ENCODE data around the gene RAX2.

The RAX2 gene

DNA sequence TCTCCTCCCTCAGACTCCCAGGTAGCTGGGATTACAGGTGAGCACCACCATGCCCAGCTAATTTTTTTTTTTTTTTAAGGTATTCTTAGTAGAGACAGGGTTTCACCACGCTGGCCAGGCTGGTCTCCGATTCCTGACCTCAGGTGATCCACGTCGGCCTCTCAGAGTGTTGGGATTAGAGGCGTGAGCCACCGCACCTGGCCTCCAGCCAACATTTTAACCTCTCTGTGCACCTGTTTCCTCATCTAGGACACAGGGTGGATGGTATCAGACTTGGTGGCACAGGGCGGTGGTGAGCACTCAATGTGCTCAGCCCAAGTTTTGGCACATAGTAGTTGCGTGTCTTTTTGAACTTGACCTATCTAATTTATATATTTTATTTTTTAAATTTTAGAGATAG lies 23.1 kb downstream of the RAX2 start:
- no peaks in the 10 kb centered on the region for H3K36me3 ChIP-seq (ENCODE audit: insufficient read depth)
- no peak overlapping the region for H3K27ac ChIP-seq
- H4K20me1 ChIP-seq (ENCODE audit: insufficient read depth): no peaks in the 10 kb centered on the region
- TF ChIP-seq, protein P1, sequence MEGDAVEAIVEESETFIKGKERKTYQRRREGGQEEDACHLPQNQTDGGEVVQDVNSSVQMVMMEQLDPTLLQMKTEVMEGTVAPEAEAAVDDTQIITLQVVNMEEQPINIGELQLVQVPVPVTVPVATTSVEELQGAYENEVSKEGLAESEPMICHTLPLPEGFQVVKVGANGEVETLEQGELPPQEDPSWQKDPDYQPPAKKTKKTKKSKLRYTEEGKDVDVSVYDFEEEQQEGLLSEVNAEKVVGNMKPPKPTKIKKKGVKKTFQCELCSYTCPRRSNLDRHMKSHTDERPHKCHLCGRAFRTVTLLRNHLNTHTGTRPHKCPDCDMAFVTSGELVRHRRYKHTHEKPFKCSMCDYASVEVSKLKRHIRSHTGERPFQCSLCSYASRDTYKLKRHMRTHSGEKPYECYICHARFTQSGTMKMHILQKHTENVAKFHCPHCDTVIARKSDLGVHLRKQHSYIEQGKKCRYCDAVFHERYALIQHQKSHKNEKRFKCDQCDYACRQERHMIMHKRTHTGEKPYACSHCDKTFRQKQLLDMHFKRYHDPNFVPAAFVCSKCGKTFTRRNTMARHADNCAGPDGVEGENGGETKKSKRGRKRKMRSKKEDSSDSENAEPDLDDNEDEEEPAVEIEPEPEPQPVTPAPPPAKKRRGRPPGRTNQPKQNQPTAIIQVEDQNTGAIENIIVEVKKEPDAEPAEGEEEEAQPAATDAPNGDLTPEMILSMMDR (conservative IDR thresholded peaks at IDR 0.05; ENCODE audit: low read depth, low read length): no peak
- H3K4me1 ChIP-seq (ENCODE audit: low read depth, poor library complexity, severe bottlenecking): no peaks in the 10 kb centered on the region
- H3K4me2 ChIP-seq: no peak overlapping the region
- no peaks in the 10 kb centered on the region for H3K79me2 ChIP-seq (ENCODE audit: insufficient read depth, low read depth)
- 0 out of 2 replicates have a peak, but pooled peaks cover 2% of the 10 kb centered on the region for H3K27me3 ChIP-seq (ENCODE audit: insufficient read depth, low read depth)
- no peak overlapping the region for H2AFZ ChIP-seq (ENCODE audit: low read depth)
- no peak overlapping the region for H3K9ac ChIP-seq
- H3K4me3 ChIP-seq (IDR thresholded peaks at IDR 0.05; ENCODE audit: insufficient read depth, low read depth, low read length): no peak overlapping the region

DNA sequence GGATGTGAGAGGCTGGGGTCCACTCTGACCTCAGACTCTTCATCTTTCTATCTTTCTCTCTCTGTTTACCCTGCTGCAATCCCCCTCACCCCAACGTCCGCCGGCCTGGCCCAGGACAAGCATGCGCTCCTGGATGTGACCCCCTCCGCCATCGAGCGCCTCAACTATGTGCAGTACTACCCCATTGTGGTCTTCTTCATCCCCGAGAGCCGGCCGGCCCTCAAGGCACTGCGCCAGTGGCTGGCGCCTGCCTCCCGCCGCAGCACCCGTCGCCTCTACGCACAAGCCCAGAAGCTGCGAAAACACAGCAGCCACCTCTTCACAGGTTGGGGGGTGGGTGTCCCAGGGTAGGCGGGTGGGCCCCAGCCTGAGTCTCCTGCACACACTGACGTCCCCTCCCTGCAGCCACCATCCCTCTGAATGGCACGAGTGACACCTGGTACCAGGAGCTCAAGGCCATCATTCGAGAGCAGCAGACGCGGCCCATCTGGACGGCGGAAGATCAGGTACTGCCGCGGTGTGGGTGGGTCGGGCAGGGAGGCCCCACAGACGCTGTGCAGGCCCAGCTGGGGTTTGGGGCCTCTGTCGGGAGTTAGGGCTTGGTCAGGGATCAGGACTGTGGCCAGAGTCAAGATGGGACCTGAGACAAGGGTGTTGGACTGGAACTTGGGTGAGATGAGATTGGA lies 25.5 kb downstream of the RAX2 start:
- no peak overlapping the region for H3K4me2 ChIP-seq
- TF ChIP-seq, protein P1 (conservative IDR thresholded peaks at IDR 0.05; ENCODE audit: low read depth, low read length): no peak
- no peak overlapping the region for H3K27ac ChIP-seq
- H3K9ac ChIP-seq: no peak overlapping the region
- H3K36me3 ChIP-seq (ENCODE audit: insufficient read depth): no peaks in the 10 kb centered on the region
- H4K20me1 ChIP-seq (ENCODE audit: insufficient read depth): no peaks in the 10 kb centered on the region
- no peak overlapping the region for H2AFZ ChIP-seq (ENCODE audit: low read depth)
- H3K27me3 ChIP-seq (ENCODE audit: insufficient read depth, low read depth): peaks cover 4% of the 10 kb centered on the region; the same call in 1 of the 2 replicates
- H3K4me3 ChIP-seq (IDR thresholded peaks at IDR 0.05; ENCODE audit: insufficient read depth, low read depth, low read length): no peak overlapping the region
- no peaks in the 10 kb centered on the region for H3K79me2 ChIP-seq (ENCODE audit: insufficient read depth, low read depth)
- no peaks in the 10 kb centered on the region for H3K4me1 ChIP-seq (ENCODE audit: low read depth, poor library complexity, severe bottlenecking)

DNA sequence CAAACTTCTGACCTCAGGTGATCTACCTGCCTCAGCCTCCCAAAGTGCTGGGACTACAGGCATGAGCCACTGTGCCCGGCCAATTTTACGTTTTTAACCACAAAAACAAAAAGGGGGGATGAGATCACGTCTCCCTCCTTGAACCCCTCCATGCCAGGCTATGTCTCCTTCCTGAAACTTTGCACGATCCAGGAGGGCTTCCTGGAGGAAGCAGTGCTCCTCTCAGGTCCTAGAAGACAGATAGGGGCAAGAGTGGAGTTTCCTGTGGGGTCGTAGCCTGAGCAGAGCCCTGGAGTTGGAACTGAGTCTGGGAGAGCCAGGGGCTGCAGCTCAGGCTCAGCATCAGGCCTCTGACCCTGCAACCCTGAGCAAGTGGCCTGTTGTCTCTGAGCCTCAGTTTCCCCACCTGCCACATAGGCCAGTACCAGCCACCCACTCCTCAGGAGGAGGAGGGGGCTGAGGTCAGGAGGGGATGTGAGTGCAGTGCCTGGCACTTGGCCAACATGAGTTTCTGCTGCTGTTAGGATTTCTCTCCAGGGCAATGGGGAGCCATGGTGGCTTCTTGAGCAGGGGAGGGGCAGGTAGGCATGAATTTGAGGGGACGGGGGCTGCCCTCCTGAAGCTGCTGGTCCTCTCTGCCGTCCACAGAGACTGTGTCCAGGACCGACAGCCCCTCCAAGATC lies 26.5 kb downstream of the RAX2 start:
- H3K27ac ChIP-seq: no peak overlapping the region
- no peaks in the 10 kb centered on the region for H3K36me3 ChIP-seq (ENCODE audit: insufficient read depth)
- H3K79me2 ChIP-seq (ENCODE audit: insufficient read depth, low read depth): no peaks in the 10 kb centered on the region
- H3K4me2 ChIP-seq: no peak overlapping the region
- no peak overlapping the region for H3K4me3 ChIP-seq (IDR thresholded peaks at IDR 0.05; ENCODE audit: insufficient read depth, low read depth, low read length)
- H2AFZ ChIP-seq (ENCODE audit: low read depth): no peak overlapping the region
- H3K4me1 ChIP-seq (ENCODE audit: low read depth, poor library complexity, severe bottlenecking): no peaks in the 10 kb centered on the region
- TF ChIP-seq, protein P1 (conservative IDR thresholded peaks at IDR 0.05; ENCODE audit: low read depth, low read length): no peak
- H3K9ac ChIP-seq: no peak overlapping the region
- peaks cover 10% of the 10 kb centered on the region; the same call in 1 of the 2 replicates for H3K27me3 ChIP-seq (ENCODE audit: insufficient read depth, low read depth)
- H4K20me1 ChIP-seq (ENCODE audit: insufficient read depth): no peaks in the 10 kb centered on the region

DNA sequence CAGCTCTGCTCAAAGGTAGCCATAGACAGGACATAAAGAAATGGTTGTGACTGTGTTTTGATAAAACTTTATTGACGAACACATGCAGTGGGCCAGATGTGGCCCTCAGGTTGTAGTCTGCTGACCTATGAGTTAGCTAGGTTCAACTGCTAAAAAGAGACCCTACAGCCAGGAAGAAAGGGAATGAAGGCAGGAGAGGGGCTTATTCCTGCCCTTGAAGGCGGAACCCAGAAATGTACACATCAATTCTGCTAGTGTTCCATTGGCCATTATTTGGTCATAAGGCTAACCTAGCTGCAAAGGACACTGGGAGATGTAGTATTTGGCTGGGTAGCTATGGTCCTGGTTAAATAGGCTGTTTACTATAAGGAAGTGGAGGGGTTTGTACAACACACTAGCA lies 28.5 kb downstream of the RAX2 start:
- Histone ChIP-seq H3K4me3 (IDR thresholded peaks at IDR 0.05; ENCODE audit: insufficient read depth, low read depth, low read length) (no peak overlapping the region), H3K4me1 (ENCODE audit: low read depth, poor library complexity, severe bottlenecking) (no peaks in the 10 kb centered on the region), H4K20me1 (ENCODE audit: insufficient read depth) (no peaks in the 10 kb centered on the region), H3K79me2 (ENCODE audit: insufficient read depth, low read depth) (no peaks in the 10 kb centered on the region), H3K27me3 (ENCODE audit: insufficient read depth, low read depth) (peaks cover 16% of the 10 kb centered on the region), H3K36me3 (ENCODE audit: insufficient read depth) (no peaks in the 10 kb centered on the region), H3K4me2 (no peak overlapping the region), H2AFZ (ENCODE audit: low read depth) (no peak overlapping the region), H3K27ac (no peak overlapping the region), H3K9ac (no peak overlapping the region)
- TF ChIP-seq, protein P1 (conservative IDR thresholded peaks at IDR 0.05; ENCODE audit: low read depth, low read length): no peak
